NCI-H1694 (cell line): Measurements from ENCODE around the gene DYNC1H1.

ENCODE experiments used
- DNase-seq: peaks from one replicate; lab custom pipeline; 2025; lab: John Stamatoyannopoulos, UW

DYNC1H1 gene

DNA sequence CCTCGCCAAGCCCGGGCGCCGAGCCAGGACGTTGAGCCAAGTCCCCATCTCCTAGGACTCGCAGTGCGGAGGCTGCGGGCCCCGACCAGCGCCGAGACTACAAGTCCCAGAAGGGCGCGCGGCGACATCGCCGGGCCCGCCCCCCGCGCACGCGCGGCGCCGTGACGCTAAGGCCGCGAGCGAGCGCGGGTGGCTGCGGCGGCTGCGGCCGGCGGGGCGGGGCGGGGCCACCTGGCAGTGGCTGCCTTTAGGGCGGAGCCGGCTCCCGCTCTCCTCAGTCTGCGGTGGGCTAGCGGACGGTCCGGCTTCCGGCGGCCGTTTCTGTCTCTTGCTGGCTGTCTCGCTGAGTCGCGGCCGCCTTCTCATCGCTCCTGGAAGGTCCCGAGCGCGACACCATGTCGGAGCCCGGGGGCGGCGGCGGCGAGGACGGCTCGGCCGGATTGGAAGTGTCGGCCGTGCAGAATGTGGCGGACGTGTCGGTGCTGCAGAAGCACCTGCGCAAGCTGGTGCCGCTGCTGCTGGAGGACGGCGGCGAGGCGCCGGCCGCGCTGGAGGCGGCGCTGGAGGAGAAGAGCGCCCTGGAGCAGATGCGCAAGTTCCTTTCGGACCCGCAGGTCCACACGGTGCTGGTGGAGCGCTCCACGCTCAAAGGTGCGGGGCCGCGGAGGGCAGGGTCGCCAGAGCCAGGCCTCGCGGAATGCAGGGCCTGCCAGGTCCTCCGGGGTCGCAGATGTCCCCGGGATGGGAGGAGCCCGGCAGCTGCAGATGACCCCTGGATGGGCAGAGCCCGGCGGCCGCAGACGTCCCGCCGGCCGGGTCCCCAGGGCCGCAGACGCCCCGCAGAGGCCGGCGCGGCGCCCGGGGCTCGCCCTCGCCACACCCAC is at the start of gene DYNC1H1:
DYNC1H1 (plus strand) TSS at position 277 of the 884 bp plus-strand sequence; CDS start at position 396, 119 bp downstream.
- peak; percentile 98 for DNase-seq

DNA sequence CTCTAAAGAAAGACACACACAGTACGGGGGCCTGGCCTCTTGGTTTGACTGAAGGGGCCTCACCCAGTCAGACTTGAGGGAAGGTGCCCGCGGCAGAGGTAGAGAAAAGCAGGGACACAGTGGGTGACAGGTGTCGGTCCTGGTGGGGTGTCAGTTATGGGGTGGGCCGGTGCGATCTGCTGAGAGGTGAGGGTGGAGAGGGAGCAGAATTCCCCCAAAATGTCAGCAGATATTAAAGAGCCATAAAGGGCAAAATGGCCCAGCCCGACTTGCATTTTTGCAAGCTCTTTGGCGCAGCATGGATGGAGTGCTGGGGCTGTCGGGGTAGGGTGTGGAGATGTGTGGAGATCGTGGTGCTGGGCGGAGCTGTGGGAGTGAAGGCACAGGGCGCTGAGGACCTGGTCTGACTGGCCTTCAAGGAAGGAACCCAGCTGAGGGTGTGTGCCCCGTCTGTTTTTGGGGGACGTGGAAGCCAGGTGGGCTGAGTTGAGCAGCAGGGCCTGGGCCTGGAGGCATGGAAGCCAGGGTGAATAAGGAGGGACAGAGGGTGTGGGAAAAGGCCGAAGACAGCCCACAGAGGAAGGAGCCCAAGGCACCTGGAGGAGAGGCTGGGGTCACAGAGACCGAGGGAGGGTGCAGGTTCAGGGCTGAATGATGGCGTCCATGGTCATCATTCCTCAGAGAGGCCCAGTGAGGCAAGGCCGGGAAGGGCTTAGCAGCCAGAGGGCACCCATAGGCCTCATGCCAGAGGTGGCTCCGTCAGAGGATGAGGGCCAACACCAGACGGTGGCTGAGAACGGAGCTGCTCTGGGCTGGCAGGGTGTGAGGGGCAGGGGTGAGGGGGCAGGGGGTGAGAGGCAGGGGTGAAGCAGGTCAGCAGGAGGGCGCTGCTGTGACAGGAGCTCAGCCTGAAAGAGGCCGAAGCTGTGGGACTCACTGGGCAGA is 48.2 kb upstream of the DYNC1H1 start:
- DNase-seq: no peak

DNA sequence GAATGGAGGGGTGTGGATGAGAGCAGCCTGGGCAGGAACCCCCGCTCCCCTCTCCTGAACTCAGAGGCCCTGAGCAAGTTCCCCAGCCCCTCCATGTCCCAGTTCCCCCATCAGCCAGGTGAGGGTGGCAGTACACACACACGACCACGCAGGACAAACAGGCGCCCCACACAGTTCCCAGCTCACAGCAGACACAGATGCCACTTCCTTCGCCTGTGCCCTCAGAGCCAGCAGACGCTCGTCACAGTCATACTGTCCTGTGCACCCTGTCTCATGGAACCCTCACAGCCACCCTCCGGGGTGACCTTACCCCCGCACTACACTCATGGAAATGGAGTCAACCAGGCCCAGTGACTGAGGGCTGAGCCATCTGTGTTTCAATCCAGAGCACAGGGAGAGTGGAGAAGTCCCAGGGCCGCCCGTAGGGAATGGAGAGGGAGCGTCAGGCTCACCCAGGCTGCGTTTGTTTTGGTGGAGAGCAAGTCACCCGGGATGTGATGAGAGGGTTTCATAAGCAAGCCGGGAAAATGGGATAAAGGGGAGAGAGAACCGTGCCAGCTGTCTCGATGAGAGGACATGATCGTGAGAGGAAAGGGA is 47.5 kb upstream of the DYNC1H1 start:
- DNase-seq: no peak

DNA sequence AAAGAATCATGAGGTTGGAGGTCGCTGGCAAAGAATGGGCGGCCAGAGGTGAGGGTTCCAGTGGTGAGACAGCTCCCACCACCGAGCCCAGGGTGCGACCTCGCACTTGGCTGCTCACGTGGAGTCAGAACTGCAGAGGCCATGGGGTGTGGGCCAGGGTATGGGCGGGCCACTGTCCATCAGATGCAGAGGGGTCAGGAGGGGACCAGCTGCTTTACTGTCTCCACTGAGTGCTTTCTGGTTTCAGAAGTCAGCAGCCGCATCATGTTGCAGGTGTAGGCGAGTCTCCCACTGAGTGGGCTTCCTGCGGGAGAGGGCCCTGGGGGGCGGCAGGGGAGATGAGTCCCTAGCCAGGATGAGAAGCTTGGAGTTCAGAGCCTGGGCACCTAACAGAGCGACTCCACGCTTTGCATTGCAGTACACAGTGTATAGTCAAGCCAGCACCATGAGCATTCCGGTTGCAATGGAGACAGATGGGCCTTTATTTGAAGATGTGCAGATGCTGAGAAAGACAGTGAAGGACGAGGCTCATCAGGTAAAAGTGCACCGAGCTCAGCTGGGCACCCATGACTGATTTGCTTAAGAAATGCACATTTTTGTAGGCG is 46.9 kb upstream of the DYNC1H1 start:
- no peak for DNase-seq

DNA sequence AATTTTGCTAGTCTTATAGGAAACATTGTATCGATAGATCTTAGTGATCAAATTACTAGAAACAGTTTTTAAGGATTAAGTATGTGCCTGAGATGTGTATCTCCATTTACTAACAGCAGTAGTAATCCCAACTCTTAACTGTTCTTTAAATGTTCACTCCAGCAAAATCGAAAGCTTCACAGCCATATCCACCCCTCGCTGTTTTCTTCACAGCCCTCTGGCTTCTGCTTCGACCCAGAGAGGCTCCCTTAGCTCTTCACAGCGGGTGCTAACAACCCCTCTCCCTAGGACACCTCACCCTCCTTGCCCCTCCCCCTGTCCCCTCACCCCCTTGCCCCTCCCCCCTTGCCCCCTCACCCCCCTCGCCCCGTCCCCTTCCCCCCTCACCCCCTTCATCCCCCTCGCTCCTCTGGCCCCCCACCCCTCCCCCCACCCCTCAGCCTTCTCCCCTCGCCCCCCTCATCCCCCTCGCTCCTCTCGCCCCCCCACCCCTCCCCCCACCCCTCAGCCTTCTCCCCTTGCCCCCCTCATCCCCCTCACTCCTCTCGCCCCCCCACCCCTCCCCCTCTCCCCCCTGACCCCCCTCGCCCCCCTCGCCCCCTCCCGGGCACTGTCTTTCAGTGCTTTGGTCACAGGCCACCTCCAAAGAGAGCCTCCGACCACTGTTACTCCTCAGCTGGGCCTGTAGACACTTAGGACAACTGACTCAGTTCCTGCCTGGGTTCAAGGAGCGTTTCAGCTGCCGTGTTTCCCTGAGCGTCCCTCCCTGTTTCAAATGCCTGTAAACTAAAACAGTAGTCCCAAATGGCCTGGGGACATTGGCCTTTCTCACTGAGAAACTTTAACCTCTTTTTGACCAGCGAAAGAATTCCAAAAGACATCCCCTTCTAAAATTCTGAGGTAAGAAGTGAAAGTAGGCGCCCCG is 46.0 kb upstream of the DYNC1H1 start:
- DNase-seq: no peak

DNA sequence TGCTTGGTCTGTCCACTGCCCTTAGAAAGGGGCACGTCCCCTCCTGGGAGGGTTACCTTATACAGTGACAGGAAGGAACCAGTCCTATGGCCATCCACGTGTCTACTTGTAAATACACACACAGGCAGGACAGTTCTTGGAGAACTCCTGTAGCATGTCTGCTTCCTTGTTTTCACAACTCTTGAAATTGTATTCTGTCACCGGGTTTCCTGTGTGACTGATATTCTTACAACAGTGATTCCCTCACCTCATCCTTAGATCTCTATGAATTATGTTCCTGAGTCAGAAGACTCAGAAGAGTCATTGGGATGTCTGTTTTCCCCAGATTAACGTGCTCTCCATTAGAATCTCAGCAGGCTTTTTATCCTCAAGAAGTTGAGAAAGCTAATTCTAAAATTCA is 44.1 kb upstream of the DYNC1H1 start:
- no peak for DNase-seq

DNA sequence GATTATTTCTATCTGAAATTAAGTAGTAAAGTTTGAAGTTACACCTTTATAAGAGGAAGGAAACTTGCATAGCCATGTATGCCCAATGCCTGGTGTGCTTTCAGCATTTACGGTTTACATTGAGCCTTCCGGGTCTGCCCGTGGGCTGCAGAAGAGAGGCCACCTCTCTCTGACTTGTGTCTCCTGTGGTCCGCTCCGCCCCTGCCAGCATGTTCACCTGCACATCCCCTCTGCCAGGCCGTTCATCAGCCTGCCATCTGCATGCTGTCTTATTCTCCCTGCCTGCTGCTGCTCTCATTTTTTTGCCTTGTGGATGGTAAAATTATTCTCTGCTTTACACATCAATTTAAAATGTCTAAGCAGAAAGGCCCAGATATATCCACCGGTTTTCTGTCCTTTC is 41.5 kb upstream of the DYNC1H1 start:
- no peak for DNase-seq

DNA sequence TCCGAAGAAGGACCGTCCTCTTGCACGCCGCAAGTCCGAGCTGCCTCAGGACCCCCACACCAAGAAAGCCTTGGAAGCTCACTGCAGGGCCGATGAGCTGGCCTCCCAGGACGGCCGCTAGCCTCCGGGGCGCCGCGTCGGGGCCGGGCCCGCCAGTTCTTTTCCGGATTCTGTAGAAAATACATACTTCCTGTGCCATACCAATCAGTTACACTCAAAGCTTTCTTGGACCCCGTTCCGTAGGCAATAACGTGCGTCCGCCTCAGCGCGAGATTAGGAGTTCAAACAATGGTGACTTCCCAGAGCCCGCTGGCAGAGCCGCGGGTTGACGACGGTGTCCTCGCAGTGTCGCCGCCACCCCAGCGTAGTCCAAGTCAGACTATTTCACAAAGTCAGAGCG is 39.2 kb upstream of the DYNC1H1 start:
- DNase-seq: no peak

DNA sequence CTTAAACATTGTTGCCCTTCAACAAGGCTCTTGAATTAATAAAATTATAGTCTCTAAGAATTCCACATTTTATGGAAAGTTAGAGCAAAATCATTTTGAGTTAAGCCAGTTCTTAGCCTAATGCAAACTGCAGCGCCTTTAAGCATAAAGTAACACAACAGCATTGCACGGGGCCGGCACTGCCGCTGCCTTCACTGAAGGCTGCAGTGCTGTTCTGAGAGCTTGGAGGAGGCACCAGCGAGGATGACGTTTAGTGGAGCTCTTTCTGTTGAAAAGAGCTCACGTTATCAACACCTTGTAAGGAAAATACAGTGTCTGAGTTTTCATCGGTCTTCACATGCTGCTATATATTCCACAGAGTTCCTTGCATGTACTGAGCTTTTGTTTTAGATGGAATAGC is 38.3 kb upstream of the DYNC1H1 start:
- DNase-seq: no peak

DNA sequence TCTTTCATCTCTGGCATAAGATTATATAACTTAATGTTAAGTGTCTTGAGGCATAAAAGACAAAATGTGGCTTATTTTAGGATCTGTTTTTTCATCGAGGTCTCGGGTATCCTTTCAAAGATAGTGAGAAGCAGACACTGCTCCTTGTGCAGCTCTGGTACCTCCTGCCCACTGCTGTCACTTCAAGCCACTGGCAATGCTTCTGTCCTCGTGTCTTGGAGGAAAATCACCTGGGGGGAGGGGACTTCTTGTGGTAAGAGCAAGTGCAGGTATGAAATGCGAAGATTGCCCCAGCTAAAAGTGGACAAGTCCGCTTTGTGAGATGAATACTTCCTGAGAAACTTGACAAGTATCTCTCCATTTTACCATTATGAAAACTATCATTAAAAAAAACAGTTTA is 37.8 kb upstream of the DYNC1H1 start:
- no peak for DNase-seq

DNA sequence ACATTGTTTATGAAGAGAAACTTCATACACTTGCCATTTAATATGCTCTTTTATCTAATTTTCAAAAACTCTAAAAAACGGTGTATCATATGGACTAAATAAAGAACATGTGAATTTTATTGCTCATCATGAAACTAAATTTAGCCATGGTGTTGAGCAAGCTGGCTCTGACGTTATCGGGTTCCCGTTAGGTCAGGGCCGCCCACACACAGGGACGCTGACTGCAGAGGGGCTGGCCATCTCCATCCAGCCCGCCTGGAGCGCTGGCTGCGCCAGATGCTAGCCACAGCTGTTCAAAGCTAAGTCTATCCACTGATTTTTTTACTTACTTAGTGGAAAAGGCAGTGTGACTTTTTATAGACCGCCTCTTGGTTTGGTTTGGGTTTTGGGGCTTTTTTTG is 36.5 kb upstream of the DYNC1H1 start:
- DNase-seq: no peak

DNA sequence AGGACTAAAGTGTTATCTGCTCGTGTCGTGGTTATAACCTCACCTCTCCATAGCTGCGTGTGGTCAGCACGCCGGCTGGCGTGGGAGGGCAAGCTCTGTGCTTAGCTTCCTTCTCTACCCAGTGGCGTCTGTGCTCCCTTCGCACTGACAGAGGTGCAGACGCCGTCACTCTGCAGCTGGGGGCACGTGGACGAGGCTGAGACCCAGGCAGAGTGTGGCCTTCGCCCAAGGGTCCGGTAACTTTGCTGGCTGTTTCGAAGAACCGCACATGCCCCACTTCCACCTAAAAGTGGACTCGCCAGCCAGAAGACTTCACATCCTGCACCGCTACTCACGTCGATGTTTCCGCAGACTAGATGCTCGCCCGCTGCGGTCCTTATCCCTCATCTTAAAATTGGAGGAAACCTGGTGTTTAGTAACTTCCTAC is 35.9 kb upstream of the DYNC1H1 start:
- DNase-seq: no peak

DNA sequence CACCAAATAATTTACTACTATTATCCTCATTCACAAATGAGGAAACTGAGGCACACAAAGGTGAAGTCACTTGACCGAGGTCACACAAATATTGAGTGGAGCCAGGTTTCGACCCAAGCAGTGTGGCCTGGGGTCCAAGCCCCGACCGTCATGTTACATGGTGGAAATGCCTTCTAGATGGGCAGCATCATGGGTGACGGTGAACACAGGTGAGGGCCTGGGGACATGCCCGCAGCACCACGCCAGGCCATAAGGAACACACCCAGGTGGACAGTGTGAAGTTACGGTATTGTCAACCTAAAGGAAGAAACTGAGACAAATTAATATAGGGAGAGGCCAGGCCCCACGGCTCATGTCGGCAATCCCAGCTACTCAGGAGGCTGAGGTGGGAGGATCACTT is 35.3 kb upstream of the DYNC1H1 start:
- DNase-seq: no peak

DNA sequence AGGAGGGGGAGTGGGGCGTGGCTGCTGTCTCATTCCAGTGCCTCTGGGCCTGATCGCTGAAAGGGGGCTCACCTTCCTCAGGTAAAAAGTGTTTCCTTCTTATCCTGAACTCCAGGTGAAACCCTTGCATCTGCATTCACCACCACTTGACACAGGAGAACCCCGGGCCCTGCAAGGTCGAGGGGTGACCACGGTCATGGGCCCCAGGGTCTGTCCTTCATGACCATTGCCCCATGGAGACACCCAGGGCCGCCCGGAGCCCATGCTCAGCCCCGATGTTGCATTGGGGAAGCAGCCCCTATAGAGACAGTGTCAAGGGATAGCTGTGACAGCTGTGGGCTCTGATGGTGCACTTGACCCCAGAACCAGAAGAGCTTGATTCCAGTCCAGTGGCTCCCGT is 34.4 kb upstream of the DYNC1H1 start:
- no peak for DNase-seq

DNA sequence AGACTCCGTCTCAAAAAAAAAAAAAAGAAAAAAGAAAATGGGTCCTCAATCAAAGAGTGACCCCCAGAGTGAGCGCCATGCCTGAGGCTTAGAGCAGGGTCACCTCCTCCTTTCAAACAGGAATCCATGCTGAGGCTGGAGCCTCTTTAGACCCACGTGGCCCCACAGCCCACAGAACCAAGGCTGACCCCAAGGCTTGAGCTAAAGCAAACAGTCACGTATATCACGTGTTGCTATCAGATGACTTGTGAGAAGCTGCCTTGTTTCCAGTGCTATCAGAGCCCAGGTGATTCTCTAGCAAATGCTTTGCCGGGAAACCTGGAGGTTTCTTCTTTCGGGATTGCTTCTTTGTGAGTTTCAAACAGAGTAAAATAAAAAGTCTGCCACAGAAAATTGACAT is 31.7 kb upstream of the DYNC1H1 start:
- no peak for DNase-seq

DNA sequence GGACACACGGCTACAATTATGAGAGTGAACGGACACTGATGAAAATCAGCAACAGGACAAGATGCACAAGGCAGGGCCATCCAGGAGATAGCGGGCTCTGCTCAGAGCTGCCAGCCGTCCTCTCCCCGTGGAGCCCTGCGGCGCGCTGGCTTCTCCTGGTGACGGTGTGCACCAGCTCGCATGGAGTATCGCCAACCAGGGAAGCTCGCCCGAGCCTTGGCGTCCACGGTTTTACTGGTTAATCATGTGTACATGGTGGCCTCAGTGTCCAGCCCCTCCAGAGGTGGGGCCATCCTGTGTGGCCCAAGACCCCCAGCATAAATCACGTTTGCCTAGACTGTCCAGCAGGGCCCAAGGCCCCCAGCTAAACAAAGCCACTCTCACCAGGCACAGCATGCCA is 31.2 kb upstream of the DYNC1H1 start:
- DNase-seq: no peak

DNA sequence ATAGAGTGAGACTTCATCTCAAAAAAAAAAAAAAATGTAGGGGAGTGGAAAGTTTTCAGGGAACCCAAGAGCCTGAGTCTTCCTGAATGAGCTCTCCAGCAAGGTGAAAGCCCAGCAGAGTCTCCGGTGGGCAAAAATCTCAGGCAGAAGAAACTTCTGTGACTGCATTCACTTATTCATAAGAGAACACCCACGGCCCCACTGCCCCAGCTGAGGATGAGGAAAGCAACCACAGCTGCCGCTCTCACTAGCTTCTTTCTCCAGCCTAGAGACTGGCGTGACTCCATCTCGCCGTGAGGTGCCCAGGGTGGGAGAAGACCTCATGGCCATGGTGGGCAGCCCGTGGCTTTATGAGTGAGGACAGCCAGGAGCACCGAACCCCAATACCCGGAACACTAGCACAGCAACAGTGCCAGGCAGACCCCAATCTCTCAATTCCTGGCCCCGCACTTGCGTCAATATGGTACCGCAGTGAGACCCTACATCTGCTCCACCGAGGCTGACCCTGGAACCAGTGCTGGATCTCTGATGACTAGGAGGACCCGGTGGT is 29.7 kb upstream of the DYNC1H1 start:
- DNase-seq: no peak

DNA sequence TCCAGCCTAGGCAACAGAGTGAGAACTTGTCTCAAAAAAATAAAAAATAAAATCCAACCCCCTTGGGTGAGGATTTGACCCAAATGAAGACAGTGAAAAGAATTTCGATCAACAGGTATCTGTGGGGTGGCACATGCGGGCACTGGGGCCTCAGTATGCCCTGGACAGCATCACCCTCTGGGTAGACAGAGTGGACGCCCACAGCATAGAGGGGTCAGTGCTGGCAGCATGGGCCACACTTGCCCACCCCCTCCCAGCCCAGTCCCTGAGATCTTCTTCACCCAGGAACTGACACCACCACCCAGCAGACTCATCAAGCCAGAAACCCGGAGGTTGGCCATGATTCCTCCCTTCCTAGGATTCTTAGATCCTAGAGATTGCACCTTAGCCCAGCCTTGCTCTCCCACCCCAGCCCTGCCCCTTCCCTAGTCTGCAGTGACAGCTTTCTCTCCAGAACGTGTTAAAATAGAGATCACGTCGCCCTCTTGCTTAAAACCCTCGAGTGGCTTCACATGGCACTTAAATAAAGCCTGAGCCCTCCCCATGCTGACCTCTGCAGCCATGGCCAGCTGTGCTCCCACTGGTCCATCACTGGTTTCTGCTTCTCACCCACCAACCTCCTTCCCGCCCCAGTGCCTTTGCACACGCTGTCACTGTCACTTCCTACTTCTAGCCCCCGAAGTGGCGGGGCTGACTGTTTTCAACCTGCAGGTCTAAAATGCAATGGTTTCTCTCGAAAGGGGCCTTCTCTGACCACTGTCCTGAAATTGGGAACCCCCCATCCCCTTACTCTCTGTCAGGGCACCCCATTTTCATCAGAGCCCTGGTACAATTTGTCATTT is 26.2 kb upstream of the DYNC1H1 start:
- DNase-seq: no peak

DNA sequence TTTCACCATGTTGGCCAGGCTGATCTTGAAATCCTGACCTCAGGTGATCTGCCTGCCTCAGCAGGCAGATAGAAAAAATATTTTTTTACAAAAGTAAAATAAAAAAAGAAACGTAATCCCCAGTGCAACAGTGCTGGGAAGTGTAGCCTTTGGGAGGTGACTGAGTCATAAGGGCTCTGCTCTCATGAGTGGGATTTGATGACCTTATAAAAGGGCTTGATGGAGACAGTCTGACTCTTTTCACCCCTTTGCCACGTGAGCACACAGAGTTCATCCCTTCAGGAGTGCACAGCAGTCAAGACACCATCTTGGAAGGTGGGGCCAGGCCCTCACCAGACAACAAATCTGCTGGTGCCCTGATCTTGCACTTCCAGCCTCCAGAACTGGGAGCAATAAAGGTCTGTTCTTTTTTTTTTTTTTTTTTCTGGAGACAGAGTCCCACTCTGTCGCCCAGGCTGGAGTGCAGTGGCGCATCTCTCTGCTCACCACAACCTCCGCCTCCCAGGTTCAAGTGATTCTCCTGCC is 24.7 kb upstream of the DYNC1H1 start:
- no peak for DNase-seq

DNA sequence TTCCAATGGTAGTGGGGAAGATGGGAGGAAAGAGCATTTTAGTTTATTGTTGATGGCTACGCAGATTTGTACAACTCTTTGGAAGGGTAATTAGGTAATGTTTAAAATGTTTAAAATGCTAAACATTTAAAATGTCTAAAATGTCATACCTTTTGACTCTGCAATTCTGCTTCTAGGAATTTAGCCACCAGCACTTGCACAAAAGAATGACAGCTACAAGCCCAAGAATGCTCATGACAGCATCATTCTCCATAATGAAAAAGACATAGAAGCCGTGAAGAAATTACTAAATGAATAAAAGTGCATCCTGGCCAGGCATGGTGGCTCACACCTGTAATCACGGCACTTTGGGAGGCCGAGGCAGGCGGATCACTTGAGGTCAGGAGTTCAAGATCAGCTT is 19.9 kb upstream of the DYNC1H1 start:
- DNase-seq: no peak
